ENCODE measurements around the gene PCGF3.

GRCh38 chr4:807792-808191 is 102.2 kb downstream of the PCGF3 start:
- TF ChIP-seq POLR2AphosphoS5 (IDR thresholded peaks at IDR 0.05; ENCODE audit: low read depth, low read length), result no peak
- no peak for TF ChIP-seq EZH2 (IDR thresholded peaks at IDR 0.05)
- TF ChIP-seq CTCF (IDR thresholded peaks at IDR 0.05 in 2 of 3, conservative IDR thresholded peaks at IDR 0.05 in 1 of 3; ENCODE audit: borderline replicate concordance in 1 of 3, insufficient read depth in 1 of 3, low read depth in 2 of 3, low read length in 2 of 3), result no peak
